HG03575 (cell line): ENCODE measurements around the gene TIMM9.
"Not testable (repeated sequence)": the region's sequence is repeated elsewhere in the genome, so short reads cannot be mapped to it uniquely, and the experiment has no call there.

Source experiments
- ATAC-seq: cut with Tn5 transposase; IDR thresholded peaks from one replicate; pipeline ENCODE4 v1.9.1; 2021; ENCODE audit not compliant: unreplicated experiment, insufficient number of reproducible peaks, low FRiP score; ENCODE audit errors: extremely low read depth

The TIMM9 gene, protein sequence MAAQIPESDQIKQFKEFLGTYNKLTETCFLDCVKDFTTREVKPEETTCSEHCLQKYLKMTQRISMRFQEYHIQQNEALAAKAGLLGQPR

GRCh38 chr14:58427281-58428117 is at the start of gene TIMM9, which contains the start of gene KIAA0586:
Gene TIMM9 (minus strand): TSS chr14:58427531. CDS start chr14:58411945, 15,586 bp downstream.
Gene KIAA0586 (plus strand): TSS chr14:58427719. CDS start chr14:58428265, 546 bp downstream.
- ATAC-seq: peak; percentile 77

DNA sequence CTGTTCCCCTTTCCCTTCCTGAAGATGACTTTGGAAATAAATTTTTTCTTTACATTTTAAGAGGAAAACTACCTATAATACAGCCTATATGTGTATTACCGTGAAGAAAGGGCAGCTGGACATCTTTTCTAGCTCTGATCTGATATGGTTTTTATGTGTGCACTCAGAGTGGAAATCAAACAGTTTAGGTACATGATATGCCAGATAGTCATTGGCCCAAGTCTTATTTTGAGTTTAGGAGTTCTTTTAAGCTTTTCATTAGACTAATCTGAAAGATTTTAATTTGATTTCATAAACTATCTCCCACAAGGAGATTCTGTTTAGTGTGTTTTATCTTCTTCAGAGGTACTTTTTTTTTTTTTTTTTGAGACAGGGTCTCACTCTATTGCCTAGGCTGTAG is 49.0 kb upstream of the TIMM9 start:
- ATAC-seq: no peak

DNA sequence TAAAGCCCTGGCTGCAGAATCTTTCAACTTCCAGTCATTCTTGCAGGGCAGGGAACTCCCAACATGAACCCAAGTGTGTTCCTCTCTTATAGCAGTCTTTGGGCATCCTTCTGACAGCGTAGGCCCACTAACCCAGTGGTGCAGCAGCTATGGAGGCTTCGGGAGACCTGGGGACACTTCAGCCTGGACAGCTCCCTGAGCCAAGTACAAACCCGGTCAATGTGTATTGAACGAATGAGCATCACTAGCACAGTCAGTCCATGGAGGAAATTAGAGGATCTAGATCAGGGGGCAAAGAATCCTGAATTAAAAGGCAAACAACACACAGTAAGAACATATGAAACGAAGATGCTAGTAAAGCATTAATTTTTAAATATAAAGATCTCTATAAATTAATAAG is 42.0 kb upstream of the TIMM9 start:
- ATAC-seq: no peak

GRCh38 chr14:58467575-58467974 is 40.2 kb upstream of the TIMM9 start:
- ATAC-seq: no peak

DNA sequence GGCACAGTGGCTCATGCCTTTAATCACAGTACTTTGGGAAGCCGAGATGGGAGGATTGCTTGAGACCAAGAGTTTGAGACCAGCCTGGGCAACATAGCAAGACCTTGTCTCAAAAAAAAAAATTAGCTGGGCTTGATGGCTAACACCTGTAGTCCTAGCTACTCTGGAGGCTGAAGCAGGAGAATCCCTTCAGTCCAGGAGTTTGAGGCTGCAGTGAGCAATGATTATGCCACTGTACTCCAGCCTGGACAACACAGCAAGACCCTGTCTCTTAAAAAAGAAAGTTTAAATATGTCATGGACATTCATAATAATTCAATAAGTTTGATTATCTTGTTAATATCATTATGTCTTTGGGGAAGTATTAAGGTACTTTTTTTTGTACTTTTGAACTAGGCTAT is 39.1 kb upstream of the TIMM9 start:
- no peak for ATAC-seq

GRCh38 chr14:58465421-58465820 is 38.1 kb upstream of the TIMM9 start:
- no peak for ATAC-seq

GRCh38 chr14:58464652-58465051 is 37.3 kb upstream of the TIMM9 start:
- no peak for ATAC-seq

GRCh38 chr14:58463147-58463546 is 35.8 kb upstream of the TIMM9 start:
- ATAC-seq: no peak

GRCh38 chr14:58460772-58461171 is 33.4 kb upstream of the TIMM9 start:
- ATAC-seq: no peak

GRCh38 chr14:58455593-58456265 is 28.4 kb upstream of the TIMM9 start:
- no peak for ATAC-seq

- no peak for ATAC-seq
These were observed 17.3 kb upstream of the TIMM9 start for GRCh38 chr14:58444627-58445026.

DNA sequence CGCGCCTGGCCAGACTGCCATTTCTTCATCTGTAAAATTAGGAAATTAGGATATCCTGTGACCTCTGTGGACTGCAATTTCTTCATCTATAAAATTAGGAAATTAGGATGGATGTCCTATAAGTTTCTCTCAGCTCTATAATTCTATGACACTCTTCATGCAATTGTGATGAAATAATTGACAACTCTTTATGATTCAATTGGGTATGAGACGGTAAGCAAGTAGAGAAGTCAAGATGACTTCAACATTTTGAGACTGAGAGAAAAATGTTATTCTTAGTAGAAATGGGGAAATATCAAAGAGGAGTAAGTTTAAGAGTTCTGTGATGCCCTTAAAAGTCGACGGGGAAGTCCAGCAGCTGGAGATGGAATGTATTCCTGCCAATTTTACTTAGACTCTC is 12.1 kb upstream of the TIMM9 start:
- ATAC-seq: no peak

GRCh38 chr14:58430156-58430555 is 2.8 kb upstream of the TIMM9 start:
- no peak for ATAC-seq

DNA sequence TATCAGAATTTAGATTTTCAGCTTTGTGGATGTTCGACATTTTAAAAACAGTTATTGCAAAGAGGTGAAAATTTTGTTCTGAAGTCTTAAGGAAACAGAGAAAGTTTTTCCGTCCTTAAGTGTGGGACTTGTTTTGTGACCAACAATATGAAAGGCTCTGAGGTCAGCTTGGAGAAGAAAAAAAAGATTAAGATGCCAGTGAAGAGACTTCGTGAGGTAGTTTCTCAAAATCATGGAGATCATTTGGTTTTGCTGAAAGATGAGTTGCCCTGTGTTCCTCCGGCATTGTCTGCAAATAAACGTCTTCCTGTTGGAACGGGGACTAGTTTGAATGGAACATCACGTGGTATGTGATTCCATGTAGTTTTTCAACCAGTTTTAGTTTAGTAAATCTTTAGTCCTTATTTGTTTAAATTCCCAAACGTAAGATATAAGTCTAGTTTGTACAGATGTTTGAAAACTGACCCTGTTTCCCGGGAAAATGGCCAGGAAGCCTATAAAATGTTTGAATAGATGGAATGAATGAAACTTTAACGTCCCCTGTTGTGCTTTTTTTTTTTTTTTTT is 870 bp upstream of the TIMM9 start:
- ATAC-seq: no peak

- peak; percentile 17 for ATAC-seq
These were observed 556 bp downstream of the TIMM9 start for GRCh38 chr14:58426670-58427280.

DNA sequence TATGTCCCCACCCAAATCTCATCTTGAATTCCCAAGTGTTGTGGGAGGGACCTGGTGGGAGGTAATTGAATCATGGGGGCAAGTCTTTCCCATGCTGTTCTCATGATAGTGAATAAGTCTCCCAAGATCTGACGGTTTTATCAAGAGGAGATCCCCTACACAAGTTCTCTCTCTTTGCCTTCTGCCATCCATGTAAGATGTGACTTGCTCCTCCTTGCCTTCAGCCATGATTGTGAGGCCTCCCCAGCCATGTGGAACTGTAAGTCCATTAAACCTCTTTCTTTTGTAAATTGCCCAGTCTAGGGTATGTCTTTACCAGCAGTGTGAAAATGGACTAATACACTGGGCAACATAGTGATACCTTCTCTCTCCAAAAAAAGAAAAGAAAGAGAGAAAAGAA is 10.4 kb downstream of the TIMM9 start:
- not testable (repeated sequence) for ATAC-seq

DNA sequence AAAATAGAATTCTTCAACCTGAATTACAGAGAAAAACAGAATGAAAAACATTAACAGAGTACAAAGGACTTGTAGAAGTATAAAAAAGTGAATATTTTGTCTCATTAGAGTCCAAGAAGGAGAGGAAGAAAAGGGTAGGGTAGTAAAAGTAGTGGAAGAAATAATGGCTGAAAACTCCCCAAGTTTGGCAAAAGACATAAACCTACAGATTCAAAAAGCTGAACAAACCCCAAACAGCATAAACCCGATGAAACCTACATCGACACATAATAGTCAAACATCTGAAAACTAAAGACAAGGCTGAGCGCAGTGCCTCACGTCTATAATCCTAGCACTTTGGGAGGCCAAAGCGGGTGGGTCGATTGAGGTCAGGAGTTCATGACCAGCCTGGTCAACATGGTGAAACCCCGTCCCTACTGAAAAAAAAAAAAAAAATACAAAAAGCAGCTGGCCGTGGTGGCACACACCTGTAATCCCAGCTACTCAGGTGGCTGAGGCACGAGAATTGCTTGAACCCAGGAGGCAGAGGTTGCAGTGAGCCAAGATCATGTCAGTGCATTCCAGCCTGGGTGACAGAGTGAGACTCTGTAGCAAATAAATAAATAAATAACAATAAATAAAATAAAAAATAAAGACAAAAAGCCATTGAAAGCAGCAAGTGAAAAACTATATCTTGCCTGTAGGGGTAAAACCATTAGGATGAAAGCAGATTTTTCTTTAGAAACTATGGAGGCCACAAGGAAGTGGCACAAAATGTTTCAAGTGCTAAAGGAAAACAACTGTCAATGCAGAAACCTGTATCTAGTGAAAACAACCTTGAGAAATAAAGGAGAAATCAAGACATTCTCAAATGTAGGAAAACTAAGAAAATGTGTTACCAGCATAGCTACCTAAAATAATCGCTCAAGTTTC is 11.4 kb downstream of the TIMM9 start:
- ATAC-seq: no peak

DNA sequence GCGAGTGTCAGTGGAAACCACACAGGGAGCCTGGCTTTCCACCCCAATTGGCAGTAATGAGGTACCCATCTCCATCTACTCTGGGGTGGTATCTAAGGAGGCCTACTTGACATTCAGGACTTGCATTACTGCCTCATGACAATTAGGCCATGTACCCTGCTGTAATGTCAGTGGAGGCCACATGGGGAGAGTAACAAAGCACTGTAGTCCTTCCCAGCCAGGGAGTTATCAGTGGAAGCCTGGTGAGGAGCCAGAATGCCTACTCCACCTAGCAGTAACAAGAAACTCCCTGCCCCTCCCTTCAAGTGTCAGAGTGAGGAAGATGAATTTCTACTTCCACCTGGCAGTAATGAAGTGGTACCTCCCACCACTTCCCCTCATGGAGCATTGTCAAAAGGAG is 12.5 kb downstream of the TIMM9 start:
- ATAC-seq: no peak
